ENCODE results near the gene ITPKC.
"Not testable (repeated sequence)": the region's sequence is repeated elsewhere in the genome, so short reads cannot be mapped to it uniquely, and the experiment has no call there.

ITPKC gene

DNA sequence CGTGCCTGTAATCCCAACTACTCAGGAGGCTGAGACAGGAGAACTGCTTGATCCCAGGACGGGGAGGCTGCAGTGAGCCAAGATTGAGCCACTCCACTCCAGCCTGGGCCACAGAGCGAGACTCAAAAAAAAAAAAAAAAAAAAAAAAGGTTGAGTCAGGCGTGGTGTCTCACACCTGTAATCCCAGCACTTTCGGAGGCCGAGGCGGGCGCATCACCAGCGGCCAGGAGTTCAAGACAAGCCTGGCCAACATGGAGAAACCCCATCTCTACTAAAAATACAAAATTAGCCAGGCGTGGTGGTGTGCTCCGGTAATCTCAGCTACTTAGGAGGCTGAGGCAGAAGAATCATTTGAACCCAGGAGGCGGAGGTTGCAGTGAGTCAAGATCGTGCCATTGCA is 49.5 kb downstream of the ITPKC start:
- not testable (repeated sequence) for DNase-seq (ENCODE audit: low read depth in 2 of 2)

DNA sequence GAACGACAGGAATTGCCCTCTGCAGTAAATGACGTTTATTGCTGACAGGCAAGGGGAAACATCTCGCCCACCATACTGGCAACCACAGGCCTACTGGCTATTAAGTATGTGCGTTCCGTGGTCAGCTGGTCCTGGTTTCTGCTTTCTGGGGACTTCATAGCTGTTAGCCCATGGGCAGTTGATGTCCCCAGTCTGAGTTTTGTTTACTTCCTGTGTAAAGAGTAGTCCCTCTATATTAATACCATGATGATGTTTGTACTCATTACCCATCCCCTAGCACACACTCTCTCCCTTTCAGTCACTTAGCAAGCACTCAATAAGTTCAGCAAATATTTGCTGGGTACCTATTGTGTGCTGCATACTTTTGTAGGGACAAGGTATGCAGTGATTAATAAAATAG is 52.0 kb downstream of the ITPKC start:
- DNase-seq (ENCODE audit: low read depth in 2 of 2), result no peak

DNA sequence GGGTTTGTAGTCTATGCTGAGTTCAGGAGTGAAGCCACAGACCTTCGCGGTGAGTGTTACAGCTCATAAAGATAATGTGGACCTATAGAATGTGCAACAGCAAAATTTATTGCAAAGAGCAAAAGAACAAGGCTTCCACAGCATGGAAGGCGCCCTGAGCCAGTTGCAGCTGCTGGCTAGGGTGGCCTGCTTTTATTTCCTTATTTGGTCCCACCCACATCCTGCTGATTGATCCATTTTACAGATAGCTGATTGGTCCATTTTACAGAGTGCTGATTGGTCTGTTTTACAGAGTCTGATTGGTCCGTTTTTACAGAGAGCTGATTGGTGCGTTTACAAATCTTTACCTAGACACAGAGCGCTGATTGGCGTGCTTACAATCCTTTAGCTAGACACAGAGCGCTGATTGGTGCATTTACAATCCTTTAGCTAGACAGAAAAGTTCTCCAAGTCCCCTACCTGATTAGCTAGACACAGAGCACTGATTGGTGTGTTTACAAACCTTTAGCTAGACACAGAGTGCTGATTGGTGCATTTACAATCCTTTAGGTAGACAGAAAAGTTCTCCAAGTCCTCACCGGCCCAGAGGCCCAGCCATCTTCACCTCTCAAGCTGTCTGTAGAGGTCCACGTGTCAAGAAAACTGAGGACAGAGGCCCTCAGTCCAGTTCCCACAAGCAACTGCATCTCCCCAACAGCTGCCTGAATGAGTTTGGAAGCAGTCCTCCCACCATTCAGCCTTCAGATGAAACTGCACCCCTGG is 54.4 kb downstream of the ITPKC start:
- not testable (repeated sequence) for DNase-seq (ENCODE audit: low read depth in 2 of 2)

DNA sequence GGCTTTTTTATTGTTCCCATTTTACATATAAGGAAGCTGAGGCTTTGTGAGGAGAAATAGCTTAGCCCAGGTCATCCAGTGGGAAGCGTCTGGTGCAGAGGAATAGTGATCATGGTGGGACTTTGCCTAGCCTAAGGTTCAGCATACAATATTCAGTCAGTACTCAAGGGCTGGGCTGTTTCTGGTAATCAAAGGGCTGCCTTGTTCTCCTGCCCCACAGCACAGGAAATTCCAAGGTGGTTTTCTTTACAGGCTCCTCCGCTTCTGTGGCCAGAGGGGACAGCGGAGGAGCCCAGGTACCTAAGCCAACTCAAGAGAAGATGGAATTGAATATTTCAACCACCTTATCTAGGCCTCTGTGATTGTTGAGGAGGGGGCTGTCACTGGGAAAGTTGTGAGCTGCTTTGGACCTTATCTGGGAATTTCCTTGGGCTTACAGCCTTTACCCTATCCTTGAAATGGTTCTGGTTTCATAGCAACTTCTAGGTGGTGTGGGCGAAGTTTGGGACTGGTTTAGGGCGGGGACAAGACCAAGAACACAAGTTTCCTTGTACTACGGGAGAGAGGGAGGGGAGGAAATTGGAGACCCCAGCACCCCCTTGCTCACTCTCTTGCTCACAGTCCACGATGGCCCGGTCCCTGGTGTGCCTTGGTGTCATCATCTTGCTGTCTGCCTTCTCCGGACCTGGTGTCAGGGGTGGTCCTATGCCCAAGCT is 58.2 kb downstream of the ITPKC start, which contains the start of gene MIA:
Gene MIA (plus strand): TSS at position 606 of the 716 bp plus-strand sequence. CDS start 22 bp downstream, at position 628.
- no peak for DNase-seq (ENCODE audit: low read depth in 2 of 2)

DNA sequence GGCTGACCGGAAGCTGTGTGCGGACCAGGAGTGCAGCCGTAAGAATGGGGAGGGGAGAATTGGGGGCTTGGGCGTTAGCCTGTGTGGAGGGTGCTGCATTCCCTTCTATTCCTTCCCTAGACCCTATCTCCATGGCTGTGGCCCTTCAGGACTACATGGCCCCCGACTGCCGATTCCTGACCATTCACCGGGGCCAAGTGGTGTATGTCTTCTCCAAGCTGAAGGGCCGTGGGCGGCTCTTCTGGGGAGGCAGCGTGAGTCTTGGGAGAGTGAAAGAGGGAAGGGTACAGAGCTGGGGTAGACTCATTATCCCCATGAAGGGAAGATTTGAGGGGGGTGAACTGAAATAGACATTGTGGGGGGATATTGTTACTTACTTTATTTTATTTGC is 58.7 kb downstream of the ITPKC start:
- no peak for DNase-seq (ENCODE audit: low read depth in 2 of 2)

DNA sequence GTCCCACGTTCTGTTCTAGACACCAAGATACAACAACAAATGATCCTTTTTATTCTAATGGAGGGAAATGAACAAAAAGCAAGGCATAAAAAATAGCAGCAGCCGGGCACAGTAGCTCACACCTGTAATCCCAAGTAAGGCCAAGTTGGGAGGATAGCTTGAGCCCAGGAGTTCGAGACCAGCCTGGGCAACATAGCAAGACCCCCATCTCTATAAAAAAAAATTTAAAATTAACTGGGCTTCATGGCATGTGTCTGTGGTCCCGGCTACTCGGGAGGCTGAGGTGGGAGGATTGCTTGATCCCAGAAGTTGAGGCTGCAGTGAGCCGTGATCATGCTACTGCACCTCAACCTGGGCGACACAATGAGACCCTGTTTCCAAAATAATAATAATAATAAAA is 59.5 kb downstream of the ITPKC start:
- no peak for DNase-seq (ENCODE audit: low read depth in 2 of 2)

DNA sequence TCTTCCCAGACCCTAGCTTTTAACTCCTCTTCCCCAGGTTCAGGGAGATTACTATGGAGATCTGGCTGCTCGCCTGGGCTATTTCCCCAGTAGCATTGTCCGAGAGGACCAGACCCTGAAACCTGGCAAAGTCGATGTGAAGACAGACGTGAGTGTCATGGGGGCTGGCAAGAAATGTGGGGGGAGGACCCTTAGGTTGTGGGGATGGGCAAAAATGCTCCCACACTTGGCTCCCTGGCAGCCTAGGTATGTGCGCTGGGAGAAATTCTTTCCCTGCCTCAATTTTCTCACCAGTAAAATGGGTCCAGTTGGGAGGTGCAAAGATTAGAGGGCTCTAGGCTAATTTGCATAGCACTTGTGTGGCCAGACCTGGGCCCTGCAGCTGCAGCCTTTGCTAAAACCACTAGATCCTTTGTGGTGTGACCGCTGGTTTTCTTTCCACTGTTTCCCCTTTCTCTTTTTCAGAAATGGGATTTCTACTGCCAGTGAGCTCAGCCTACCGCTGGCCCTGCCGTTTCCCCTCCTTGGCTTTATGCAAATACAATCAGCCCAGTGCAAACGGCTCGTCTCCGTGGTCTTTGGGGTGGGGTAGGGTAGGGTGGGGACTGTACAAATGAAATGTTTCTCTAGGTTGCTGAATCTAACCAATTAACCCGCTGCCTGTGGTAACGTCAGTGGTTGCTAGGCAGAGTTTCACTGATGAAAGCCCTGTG is 60.2 kb downstream of the ITPKC start:
- DNase-seq (ENCODE audit: low read depth in 2 of 2), result peak; percentile 66 to 81

DNA sequence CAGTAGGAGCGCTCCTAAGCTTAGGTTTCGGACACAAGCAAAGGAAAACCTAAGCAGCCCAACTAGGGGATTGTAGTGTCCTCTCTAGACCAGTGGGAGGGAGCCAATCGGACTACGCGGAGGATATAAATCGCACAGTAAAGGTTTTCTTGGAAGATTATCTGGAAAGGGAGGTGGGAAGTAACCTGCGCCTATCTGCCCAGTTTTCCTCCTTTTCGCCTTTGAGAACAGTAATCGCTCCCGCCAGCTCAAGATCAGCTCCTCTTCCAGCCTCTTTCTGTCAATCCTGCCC is 60.7 kb downstream of the ITPKC start:
- DNase-seq (ENCODE audit: low read depth in 2 of 2), result no peak

DNA sequence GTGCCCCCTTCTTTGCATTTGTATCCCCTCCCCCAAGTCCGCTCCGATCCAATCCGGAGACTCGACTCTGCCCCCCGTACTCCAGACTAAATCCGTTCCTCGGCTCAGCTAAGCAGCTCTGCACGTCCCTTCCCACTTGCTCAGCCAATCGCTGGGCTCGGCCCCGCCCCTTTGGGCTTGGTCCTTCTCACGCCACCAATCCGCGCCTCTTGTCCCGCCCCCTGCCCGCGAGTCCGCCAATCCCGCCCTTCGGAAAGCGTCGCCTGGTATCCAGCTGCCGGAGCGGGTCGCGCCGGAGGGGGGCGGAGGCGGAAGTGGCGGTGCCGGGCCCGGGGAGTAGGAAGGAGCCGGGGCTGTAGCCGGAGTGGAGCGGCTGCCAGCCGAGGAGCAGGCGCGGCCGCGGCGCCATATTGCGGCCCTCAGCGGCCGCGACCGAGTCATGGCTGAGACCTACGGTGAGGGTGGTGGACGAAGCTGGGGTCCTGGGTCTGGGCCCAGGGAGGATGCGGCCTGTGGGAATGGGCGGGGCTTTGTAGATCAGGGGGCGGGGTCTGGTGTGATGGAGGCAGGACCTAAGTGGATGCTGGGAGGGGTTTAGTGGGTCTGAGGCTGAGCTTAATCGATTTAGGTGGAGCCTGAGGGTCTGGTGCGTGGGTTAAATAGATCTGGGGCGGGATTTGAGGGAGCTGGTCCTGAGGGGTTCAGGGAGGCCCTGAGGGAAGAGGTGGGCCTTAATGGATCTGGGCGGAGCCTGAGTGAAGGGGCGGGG is 61.2 kb downstream of the ITPKC start, which contains the start of gene RAB4B:
Gene RAB4B (plus strand): TSS at position 311 of the 769 bp plus-strand sequence. CDS start 129 bp downstream, at position 440.
- peak; percentile 99 for DNase-seq (ENCODE audit: low read depth in 2 of 2)

DNA sequence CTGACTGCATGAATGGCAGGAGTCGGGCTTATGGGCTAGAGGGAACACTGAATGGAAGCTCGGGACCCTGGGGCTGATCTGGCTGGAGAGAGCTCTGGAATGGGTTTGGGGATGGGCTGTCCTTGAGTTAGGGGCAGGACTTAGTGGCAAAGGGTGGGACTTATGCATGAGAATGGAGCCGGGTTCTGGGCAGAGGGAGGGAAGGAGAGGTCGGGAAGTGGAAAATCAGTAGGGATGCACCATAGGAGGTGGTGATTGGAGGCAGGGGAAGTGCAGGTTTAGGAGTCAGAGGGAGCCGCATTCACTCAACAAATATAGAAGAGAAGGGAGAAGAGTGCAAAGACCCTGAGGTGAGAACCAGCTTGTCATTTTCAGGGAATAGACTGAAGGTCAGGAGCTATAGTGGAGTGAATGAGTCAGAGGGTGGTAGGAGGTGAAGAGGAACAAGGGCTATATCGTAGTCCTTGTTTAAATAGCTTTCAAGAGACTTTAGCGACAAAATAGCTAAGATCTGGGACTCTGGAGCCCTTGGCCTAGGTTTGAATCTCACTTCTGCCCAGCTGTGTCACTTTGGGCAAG is 61.9 kb downstream of the ITPKC start:
- no peak for DNase-seq (ENCODE audit: low read depth in 2 of 2)

DNA sequence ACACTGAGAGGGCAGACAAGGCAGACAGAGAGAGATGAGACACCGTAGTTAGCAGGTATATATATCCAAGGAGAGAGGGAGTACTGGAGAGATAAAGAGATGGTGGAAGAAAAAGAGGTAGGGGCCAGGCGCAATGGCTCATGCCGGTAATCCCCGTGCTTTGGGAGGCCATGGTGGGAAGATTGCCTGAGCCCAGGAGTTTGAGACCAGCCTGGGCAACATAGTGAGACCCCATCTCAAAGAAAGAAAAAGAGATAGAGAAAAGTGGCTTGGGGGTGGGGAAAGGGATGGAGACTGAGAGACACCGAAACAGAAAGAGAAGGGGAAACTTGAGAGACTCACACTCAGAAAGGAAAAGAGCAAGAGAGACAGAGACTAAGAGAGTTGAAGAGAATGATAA is 63.7 kb downstream of the ITPKC start:
- DNase-seq (ENCODE audit: low read depth in 2 of 2), result no peak

DNA sequence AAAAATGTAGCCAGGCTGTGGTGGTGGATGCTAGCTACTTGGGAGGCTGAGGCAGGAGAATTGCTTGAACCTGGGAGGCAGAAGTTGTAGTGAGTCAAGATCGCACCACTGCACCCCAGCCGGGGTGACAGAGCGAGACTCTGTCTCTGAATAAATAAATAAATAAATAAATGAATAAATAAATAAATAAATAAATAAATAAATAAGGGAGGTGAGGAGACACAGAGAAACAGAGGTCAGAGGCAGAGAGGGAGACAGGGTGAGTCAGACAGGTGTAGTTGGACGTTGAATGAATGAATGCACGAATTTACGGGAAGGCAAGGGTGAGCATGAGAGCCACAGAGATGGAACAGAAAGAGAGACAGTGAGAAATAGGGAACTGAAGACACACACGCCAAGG is 64.2 kb downstream of the ITPKC start:
- no peak for DNase-seq (ENCODE audit: low read depth in 2 of 2)

DNA sequence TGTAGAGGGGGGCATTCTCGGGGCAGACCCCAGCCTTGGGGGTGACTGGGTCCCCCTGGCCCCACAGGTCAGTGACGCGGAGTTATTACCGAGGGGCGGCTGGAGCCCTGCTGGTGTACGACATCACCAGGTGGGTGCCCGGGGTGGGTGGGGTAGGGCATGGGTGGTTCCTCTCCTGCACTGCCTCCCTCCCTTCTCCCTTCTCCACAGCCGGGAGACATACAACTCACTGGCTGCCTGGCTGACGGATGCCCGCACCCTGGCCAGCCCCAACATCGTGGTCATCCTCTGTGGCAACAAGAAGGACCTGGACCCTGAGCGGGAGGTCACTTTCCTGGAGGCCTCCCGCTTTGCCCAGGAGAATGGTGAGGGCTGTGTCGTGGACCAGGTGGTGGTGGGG is 66.8 kb downstream of the ITPKC start:
- DNase-seq (ENCODE audit: low read depth in 2 of 2), result no peak

DNA sequence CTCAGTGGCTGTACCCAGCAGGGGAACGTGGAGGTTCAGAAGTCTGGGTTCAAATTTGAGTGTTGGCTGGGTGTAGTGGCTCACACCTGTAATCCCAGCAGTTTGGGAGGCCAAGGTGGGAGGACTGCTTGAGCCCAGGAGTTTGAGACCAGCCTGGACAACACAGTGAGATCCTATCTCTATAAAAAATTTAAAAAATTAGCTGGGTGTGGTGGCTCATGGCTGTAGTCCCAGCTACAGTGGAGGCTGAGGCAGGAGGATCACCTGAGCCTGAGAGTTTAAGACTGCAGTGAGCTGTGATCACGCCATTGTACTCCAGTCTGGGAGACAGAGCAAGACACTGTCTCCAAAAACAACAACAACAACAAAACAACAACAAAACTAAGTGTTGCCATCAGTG is 67.2 kb downstream of the ITPKC start:
- DNase-seq (ENCODE audit: low read depth in 2 of 2), result not testable (repeated sequence)

DNA sequence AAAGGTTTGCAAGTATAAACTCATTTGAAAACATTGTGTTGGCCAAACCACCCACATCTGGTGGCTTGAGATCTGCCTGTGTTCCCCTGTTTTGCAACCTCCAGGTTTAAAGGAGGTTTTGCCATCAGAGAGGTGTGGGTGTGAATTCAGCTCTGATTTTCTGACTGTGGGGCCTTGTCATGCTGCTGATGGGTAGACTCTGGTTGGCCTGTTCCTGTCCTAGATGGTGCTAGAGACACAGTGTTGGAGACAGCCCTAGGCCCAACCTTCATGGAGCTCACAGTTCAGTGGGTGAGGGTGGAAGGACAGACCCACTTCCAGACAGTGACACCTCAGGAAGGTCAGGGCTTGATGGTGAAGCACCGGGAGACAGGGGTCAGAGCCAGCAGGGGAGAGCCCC is 68.6 kb downstream of the ITPKC start:
- no peak for DNase-seq (ENCODE audit: low read depth in 2 of 2)

DNA sequence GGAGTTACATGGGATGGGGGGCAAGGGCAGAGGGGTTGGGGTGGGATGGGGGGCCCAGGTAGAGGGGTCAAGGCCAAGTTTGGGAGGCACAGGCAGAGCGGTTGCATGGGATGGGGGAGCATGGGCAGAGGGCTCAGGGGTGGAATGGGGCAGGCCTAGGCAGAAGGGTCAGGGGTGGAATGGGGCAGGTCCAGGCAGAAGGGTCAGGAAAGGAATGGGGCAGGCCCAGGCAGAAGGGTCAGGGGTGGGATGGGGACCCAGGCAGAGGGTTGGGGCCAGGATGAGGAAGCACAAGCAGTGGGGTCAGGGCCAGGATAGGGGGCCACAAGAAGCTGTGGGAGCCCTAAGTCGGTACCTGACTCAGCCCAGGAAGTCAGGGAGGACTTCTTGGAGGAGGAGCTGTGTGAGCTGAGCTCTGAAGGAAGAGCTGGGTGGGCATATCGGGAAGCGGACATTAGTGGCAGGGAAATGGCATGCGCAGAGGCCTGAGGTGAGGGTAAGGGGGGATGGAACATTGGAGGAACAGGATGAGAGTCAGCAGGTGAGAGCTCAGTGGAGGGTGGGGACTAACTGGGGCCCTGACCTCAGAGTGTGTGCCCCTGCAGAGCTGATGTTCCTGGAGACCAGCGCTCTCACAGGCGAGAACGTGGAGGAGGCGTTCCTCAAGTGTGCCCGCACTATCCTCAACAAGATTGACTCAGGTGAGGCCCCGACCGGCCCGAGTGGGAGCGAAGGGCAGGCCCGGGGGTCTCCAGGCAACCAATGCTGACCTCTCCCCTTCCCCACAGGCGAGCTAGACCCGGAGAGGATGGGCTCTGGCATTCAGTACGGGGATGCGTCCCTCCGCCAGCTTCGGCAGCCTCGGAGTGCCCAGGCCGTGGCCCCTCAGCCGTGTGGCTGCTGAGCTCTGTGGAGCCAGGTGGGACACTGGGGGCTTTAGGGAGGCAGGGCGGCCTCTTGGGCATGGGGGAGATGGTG is 69.4 kb downstream of the ITPKC start:
- no peak for DNase-seq (ENCODE audit: low read depth in 2 of 2)

Measured in stimulated activated CD4-positive, alpha-beta T cell treated with anti-CD3 and anti-CD28 coated beads, Interleukin-1b, Interleukin-23, amount 100 ng/mL, for 4 hours (primary cell).